AG20443 (cell line): Measurements from ENCODE around the gene POU2F1.
"Not testable (repeated sequence)": the region's sequence is repeated elsewhere in the genome, so short reads cannot be mapped to it uniquely, and the experiment has no call there.

Experiments
- DNase-seq: peaks from one replicate; pipeline ENCODE4 v3.0.0; 2012; ENCODE audit warnings: low spot score, mixed read lengths

POU2F1 gene

DNA sequence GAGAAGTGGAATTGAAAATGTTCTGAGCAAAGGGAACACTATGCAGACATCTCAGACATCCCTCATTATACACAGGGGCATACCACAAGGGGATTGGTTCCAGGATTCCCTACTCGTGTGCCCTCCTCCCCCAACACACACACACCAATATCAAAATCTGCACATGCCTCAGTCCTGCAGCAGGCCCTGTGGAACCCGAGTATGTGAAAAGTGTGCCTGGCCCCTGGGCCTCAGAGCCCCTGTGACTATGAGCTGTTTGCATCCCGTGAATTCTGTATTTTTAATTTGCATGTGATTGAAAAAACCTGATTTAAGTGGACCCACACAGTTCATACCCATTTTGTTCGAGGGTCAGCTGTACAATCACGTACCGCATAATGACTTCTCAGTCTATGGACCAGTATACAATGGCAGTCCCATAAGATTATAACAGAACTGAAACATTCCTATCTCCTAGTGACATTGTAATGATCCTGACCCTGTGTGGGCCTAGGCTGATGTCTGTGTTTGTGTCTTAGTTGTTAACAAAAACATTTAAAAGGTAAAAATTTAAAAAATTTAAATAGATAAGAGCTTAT, 11.3 kb downstream of the POU2F1 start:
- no peak for DNase-seq

DNA sequence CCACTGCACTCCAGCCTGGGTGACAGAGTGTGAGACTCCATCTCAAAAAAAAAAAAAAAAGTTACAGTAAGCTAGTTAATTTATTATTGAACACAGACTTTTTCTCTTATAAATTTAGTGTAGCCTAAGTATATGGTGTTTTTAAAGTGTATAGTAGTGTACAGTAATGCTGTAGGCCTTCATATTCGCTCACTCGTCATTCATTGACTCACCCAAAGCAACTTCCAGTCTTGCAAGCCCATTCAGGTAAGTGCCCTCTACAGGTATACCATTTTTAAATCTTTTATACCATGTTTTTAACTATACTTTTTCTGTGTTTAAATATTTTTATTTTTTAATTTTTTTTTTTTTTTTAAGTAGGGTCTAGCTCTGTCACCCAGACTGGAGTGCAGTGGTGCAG, 12.1 kb downstream of the POU2F1 start:
- no peak for DNase-seq

DNA sequence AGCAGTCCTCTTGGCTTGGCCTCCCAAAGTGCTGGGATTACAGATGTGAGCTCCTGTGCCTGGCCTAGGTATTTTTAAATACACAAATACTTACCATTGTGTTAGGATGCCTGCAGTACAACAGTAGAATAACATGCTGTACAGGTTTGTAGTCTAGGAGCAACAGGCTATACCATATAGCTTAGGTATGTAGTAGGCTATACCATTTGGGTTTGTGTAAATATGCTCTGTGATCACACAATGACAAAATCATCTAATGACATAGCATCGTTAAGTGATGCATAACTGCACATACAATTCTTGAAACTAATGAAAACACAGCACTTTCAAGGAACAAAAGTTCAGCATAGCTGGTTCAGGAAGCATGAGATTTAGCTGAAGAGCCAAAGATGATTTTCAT, 12.7 kb downstream of the POU2F1 start:
- DNase-seq, result no peak

DNA sequence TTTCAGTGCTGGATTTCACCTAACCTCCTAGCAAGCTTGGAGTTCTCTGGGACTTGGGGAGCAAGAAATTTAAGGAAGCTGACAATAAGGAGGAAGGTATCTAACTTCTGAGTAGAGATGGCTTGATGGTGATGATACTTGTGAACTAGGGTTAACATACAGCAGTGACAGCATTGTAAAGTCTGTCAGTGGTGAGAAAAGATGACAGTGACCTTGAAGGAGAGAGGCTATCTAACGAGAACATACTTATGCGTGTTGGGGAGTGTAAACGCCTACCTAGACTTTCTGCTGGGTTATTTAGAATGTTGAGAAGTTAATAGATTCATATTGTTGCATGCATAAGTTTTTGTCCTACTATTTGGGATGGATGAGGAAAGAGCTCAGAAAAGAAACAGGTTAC, 16.3 kb downstream of the POU2F1 start:
- DNase-seq, result no peak

DNA sequence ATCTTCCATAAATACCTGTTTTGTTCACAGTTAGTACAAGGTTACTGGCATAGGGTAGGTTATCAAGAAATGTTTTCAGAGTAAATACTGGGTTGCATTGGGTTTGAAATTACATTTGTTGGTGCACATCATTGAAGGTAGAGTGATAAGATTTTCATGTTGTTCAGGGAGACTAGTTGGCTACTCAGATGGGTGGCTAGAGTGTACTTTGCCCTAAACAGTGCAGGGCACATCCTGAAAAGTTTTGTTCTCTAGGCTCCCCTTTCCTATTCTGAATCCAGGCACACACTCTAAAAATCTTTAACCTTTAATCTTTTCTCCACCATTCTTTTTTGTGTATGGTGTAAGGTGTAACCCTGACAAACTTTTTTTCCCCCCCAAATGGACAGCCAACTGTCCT, 18.0 kb downstream of the POU2F1 start:
- DNase-seq, result no peak

- DNase-seq, result no peak
Observed at GRCh38 chr1:167239257-167239656, 18.6 kb downstream of the POU2F1 start.

GRCh38 chr1:167244244-167244643, 23.6 kb downstream of the POU2F1 start:
- DNase-seq, result no peak

DNA sequence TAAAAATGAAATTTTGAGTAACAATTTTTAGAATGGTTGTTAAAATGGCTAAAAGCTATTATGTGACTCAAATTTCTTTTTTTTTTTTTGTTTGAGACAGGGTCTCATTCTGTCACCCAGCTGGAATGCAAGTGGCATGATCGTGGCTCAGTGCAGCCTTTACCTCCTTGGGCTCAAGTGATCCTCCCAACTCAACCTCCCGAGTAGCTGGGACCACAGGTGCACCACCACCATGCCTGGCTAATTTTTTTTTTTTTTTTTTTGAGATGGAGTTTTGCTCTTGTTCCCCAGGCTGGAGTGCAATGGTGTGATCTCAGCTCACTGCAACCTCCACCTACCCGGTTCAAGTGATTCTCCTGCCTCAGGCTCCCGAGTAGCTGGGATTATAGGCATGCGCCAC, 24.5 kb downstream of the POU2F1 start:
- DNase-seq, result not testable (repeated sequence)

- DNase-seq, result no peak
Observed at GRCh38 chr1:167246971-167247370, 26.3 kb downstream of the POU2F1 start.

DNA sequence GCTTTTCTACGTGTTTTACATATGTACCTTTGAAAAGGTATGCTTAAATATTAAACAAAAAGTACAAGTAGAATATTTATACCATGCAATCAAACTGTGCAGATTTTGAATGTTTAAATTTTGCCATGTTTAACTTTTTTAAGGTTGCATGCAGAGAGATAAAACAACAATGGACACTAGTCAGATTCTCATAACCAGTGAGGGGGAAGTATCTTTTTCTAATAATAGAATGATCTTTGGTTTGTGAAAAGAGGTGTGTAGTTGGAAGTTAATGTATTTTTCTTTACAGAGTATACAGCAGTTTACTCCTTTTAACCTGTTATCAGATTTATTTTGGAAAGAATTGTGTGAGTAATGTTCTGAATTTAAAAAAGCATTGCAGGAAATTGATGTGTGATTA, 27.1 kb downstream of the POU2F1 start:
- DNase-seq, result no peak

DNA sequence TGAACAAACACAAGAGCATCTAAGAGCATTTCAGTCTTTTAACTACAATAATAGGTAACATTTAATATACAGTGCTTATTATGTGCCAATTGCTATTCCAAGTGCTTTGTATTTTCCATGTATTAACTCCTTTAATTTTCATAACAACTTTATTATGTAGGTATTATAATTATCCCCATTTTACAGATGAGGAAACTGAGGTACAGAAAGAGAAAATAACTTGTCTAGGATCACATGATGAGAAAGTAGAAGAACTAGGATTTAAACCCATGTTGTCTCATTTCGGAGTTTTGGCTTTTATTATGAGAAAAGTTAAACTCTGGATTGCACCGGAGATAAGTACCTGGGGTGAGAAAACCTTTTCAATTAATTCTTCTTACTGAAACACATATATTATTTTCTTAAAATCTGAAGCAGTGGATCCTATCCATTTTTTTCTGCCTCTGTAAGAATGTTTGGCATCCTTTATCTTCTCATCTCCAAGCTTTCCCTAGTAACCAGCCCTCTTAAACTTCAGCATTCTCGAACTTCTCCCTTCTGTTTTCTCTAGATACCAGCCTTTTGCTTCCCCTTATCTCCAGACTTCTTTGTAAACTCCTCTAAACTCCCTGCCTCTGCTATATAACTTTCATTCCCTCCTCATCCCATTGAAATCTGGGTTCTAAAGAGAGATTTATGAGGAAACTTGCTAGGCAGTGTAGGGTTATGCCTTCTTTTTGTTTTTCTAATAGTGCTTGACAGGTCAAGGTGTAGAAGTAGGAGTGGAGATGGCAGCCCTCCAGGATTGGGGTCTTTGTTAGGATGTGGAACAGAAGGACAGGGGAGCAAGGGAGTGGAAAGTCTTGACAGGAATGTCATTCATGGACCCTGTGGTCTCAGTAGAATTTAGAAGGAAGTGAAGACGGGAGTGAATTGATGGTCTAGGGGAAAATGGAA, 28.3 kb downstream of the POU2F1 start:
- DNase-seq, result no peak

DNA sequence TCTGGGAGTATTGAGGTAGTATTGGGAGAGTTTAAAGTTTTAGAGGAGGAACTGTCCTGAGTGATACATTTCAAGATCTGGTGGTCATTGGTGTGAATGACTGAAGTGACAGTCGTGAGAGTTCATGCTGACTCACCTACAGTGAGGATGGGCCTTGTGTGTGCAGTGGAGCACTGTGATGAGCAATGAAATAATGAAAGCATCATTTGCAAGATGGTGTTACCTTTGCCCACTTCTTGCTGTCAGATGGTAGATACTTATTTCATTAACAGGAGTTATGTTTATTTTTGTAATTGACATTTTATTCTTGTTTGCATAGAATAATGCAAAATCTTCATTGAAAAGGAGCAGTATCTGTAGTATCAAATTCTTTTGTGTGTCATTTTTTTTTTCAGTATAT, 29.0 kb downstream of the POU2F1 start:
- DNase-seq, result no peak

GRCh38 chr1:167250482-167250881, 29.8 kb downstream of the POU2F1 start:
- DNase-seq, result no peak

- no peak for DNase-seq
Observed at GRCh38 chr1:167251472-167251871, 30.8 kb downstream of the POU2F1 start.

- DNase-seq, result no peak
Observed at GRCh38 chr1:167252986-167253385, 32.3 kb downstream of the POU2F1 start.

DNA sequence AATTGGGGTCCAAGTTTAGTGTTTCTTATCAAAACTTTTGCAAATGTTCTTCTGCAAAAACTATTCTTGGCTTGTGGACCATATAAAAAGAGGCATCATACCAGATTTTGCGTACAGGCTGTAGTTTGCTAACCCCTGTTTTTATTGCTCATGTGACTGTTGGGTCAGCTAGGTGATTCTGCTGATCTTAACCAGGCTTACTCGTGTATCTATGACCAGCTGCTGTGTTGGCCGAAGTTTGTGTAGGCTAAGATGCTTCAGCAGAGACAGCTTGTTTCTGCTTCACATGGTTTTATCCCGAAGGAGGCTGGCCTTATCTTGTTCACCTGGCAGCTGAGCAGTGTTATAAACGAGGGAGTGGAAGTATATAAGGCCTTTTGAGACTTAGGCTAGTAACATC, 38.2 kb downstream of the POU2F1 start:
- no peak for DNase-seq

- no peak for DNase-seq
Observed at GRCh38 chr1:167262836-167263235, 42.1 kb downstream of the POU2F1 start.

GRCh38 chr1:167263344-167263743, 42.7 kb downstream of the POU2F1 start:
- no peak for DNase-seq

- no peak for DNase-seq
Observed at GRCh38 chr1:167263819-167264464, 43.3 kb downstream of the POU2F1 start.

DNA sequence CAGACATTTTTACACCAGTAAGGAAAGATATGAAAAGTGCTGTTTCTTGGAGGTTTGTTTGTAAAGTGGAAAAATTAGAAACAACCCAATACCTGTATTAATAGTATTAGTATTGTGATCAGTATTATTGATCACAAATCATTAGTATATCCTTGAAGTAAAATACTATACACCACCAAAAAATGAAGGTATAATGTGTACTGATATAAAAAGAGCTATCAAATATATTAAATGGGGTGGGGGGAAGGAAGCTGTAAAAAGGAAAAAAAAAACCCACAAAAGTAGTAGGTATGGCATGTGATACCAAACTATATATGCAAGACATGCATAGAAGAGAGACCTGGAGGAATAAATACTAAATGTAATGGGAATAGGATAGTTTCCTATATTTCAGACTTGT, 46.3 kb downstream of the POU2F1 start:
- no peak for DNase-seq

- DNase-seq, result no peak
Observed at GRCh38 chr1:167268347-167268787, 47.7 kb downstream of the POU2F1 start.

DNA sequence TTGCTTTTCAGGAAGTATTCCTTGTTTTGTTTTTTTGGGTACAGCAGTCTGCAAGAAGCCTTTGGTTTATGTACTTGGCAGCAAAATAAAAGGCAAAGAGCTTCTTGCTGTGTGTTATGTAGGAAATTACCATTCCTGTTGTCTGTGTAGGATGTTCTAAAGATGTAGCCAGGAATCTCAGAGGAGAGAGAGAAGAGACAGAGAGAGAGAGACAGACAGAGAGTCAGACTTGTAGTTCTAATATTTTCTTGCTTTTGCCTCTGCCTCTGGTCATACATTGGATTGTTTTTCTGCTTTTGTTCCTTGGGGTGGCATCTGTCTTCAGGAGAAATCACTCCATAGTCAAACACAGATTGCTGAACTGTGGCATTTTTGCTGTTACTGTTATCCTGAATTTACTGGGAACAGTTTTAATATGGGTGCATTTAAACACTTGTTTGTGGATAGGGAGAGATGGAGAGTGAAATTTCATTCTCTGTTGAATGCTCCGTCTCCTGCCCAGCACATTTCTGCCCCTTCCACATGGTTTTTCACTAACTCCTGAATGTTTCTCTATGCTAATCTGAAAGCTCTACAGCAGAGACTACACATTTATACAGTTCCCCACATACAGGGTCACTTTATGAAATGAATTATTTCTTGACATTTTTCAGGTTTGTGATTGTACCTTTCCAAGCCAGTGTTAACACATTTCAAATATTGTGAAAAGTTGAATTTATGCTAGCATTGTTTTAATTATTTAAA, 49.8 kb downstream of the POU2F1 start:
- no peak for DNase-seq
